HG02571 (cell line): Measurements from ENCODE around the gene DACT3.

Source experiments
- ATAC-seq: cut with Tn5 transposase; IDR thresholded peaks from one replicate; pipeline ENCODE4 v1.9.1; 2021; ENCODE audit warnings: mild to moderate bottlenecking, moderate library complexity; ENCODE audit not compliant: unreplicated experiment

Gene DACT3

GRCh38 chr19:46601318-46602224 lies 59.4 kb downstream of the DACT3 start, which contains the start of gene CALM3:
Gene CALM3, plus strand, starts transcription at chr19:46601330. Its CDS starts 105 bp downstream, at chr19:46601435.
- no peak for ATAC-seq

GRCh38 chr19:46600384-46601317 lies 60.3 kb downstream of the DACT3 start:
- ATAC-seq: peak; percentile 77

GRCh38 chr19:46599716-46600373 lies 61.1 kb downstream of the DACT3 start:
- no peak for ATAC-seq

- no peak for ATAC-seq
These were observed 62.5 kb downstream of the DACT3 start for GRCh38 chr19:46598372-46598917.
